Smooth muscle cell of trachea (primary cell): ENCODE data around the gene LALBA. TPM values are rescaled to one million over a fixed set of nuclear protein-coding genes. Genes with fewer than 3 reads are reported as not detected.

ENCODE experiments used
- total RNA-seq: library from RNA; depleted of rRNA; stranded (reverse); fragments of >200 nt; gene quantifications from 2 replicates; pipeline ENCODE4 v1.2.1, GENCODE V29; 2014

LALBA gene
- total RNA-seq: not detected in 2 replicates

GRCh38 chr12:48569946-48570345, at the start of gene LALBA:
Gene LALBA, minus strand, starts transcription at chr12:48570046. Its CDS starts 26 bp downstream, at chr12:48570020.

DNA sequence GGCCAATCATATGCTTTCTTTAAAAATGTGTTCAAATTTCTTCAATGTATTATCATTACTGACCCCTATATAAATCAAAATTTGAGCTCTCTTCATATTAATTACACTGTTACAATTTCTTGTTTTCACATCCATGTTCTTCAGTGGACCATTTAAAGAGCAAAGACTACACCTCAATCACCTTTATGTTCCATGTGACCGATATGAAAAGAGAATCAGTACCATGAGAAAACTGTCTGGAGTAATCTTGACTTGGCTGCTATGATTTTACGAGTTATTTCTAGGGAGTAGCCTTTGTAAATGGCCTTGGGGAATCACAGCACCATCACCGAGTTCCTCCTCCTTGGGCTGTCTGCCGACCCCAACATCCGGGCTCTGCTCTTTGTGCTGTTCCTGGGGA, 44.5 kb downstream of the LALBA start, which contains the start of gene OR8S1:
OR8S1 (plus strand) TSS at position 301 of the 400 bp plus-strand sequence; CDS start at position 301, 0 bp downstream.

Other genes starting within 250 kb of the LALBA start
- gene ZNF641, start 219.1 kb downstream of the LALBA start, total RNA-seq: 4.2 and 5.6 TPM in 2 replicates
- gene ANP32D, start 97.5 kb downstream of the LALBA start, total RNA-seq: not detected in 2 replicates
- not detected in 2 replicates for gene C12orf54, start 87.5 kb downstream of the LALBA start, total RNA-seq
- gene OR8S1, start 44.4 kb downstream of the LALBA start, total RNA-seq: not detected in 2 replicates
- gene KANSL2, start 112.2 kb upstream of the LALBA start, total RNA-seq: 45.1 and 50.1 TPM in 2 replicates
- 20.7 and 26.3 TPM in 2 replicates for gene CCNT1, start 146.7 kb upstream of the LALBA start, total RNA-seq
- gene ADCY6, start 219.0 kb upstream of the LALBA start, total RNA-seq: 44.5 and 72.6 TPM in 2 replicates
- gene CACNB3, start 248.4 kb upstream of the LALBA start, total RNA-seq: 41.6 and 62.4 TPM in 2 replicates